Kidney (tissue), 14 donors: ENCODE measurements around the gene USH2A. TPM values are rescaled to one million over a fixed set of nuclear protein-coding genes. Genes with fewer than 3 reads are reported as not detected.

ENCODE experiments used
- DNase-seq, 5 donors: peaks; one replicate each; pipeline ENCODE4 v3.0.0-alpha.2; 2013 to 2020
- FAIRE-seq: peaks from 2 replicates; lab custom pipeline; 2012; peaks lifted over from hg19 to GRCh38; lab: Jason Lieb, UNC
- H3K27ac ChIP-seq, 2 donors: one replicate each; pipeline ENCODE4 v1.7.0; 2013; ENCODE audit warnings: low read depth in 2 of 2, low read length in 2 of 2, inconsistent platforms in 1 of 2
- H3K27me3 ChIP-seq: one replicate; pipeline ENCODE4 v1.7.1; 2013; ENCODE audit warnings: low read length, inconsistent platforms; ENCODE audit not compliant: control insufficient read depth, insufficient read depth
- H3K36me3 ChIP-seq, 3 donors: one replicate each; pipeline versions ENCODE4 v1.7.0 to v1.7.1; 2013; ENCODE audit warnings: low read length in 3 of 3, control low read depth in 1 of 3, inconsistent platforms in 1 of 3; ENCODE audit not compliant: insufficient read depth in 3 of 3, control insufficient read depth in 2 of 3
- H3K4me1 ChIP-seq, 3 donors: one replicate each; pipeline versions ENCODE4 v1.7.0 to v1.7.1; 2013; ENCODE audit warnings: low read length in 3 of 3, inconsistent platforms in 1 of 3, low read depth in 1 of 3; ENCODE audit not compliant: control insufficient read depth in 2 of 3, insufficient read depth in 2 of 3
- H3K4me3 ChIP-seq, 3 donors: one replicate each; pipeline versions ENCODE4 v1.7.0 to v1.8.1; 2013; ENCODE audit warnings: low read length in 3 of 3, control low read depth in 1 of 3, inconsistent platforms in 1 of 3
- H3K9ac ChIP-seq, 3 donors: one replicate each; pipeline versions ENCODE4 v1.7.0 to v1.7.1; 2013; ENCODE audit warnings: low read length in 3 of 3, control low read depth in 1 of 3, inconsistent platforms in 1 of 3
- H3K9me3 ChIP-seq, 3 donors: one replicate each; pipeline versions ENCODE4 v1.7.0 to v1.7.1; 2013; ENCODE audit warnings: low read length in 3 of 3, control low read depth in 1 of 3, inconsistent platforms in 1 of 3; ENCODE audit not compliant: control insufficient read depth in 2 of 3, insufficient read depth in 1 of 3
- CTCF ChIP-seq: IDR thresholded peaks from 3 replicates; pipeline ENCODE4 v1.5.1; 2012; ENCODE audit warnings: mild to moderate bottlenecking, moderate library complexity, borderline replicate concordance; ENCODE audit not compliant: insufficient read depth; ENCODE audit errors: extremely low read depth
- intact Hi-C: fragments of 100-400 bp; cut with DNase I; formaldehyde crosslinking; loops from one replicate; pipeline ENCODE4 v1.11.1; 2022
- polyA plus RNA-seq: library from polyadenylated mRNA; stranded (reverse); fragments of 350-450 nt; fragmentation: Illumina TruSeq; extraction: RNeasy Lipid Tissue Mini Kit (QIAGEN cat#74804); gene quantifications from one replicate; pipeline ENCODE4 v1.2.3, GENCODE V29; 2014; ENCODE audit warnings: low read depth, low replicate concordance; ENCODE audit not compliant: insufficient read depth
- total RNA-seq: library from RNA; stranded (reverse); fragmentation: NEBNext Ultra II Directional; extraction: Animal tissue kit (Norgen Biotek cat#: 25700); gene quantifications from one replicate; pipeline ENCODE4 v1.2.1, GENCODE V29; 2021
- donor health status: control.
- donor health status: control.
- donor health status: control.
- donor health status: control.
- donor health status: control.
- donor health status: DM: yes; HTN: yes; CAD: no.
- donor health status: Normal renal cell carcinoma (clear cell type).

Gene USH2A
- total and polyA plus RNA-seq, 2 donors from 2014 or later, result 0.06 TPM; not detected in 1

- no peaks in the 10 kb centered on the region for H3K36me3 ChIP-seq
- intact Hi-C loops, result no loop called here
- no peaks in the 10 kb centered on the region for H3K9me3 ChIP-seq
- H3K27me3 ChIP-seq, result no peaks in the 10 kb centered on the region
- no peaks in the 10 kb centered on the region for H3K4me1 ChIP-seq
- FAIRE-seq (no peak), DNase-seq (no peak)
- H3K9ac ChIP-seq, result no peak overlapping the region
- TF ChIP-seq CTCF, result no peak
- H3K4me3 ChIP-seq, result no peak overlapping the region
- H3K27ac ChIP-seq, result no peak overlapping the region
These were observed 358.6 kb downstream of the USH2A start for GRCh38 chr1:216064643-216065042.

- FAIRE-seq (no peak), DNase-seq (no peak)
- intact Hi-C loops, result no loop called here
- H3K4me3 ChIP-seq, result no peak overlapping the region
- H3K36me3 ChIP-seq, result no peaks in the 10 kb centered on the region
- H3K9ac ChIP-seq, result no peak overlapping the region
- H3K27ac ChIP-seq, result no peak overlapping the region
- no peaks in the 10 kb centered on the region for H3K27me3 ChIP-seq
- no peaks in the 10 kb centered on the region for H3K4me1 ChIP-seq
- no peak for TF ChIP-seq CTCF
- no peaks in the 10 kb centered on the region for H3K9me3 ChIP-seq
These were observed 365.3 kb downstream of the USH2A start for GRCh38 chr1:216057947-216058346.

GRCh38 chr1:216057063-216057462, 366.2 kb downstream of the USH2A start:
- no peak overlapping the region for H3K27ac ChIP-seq
- H3K9ac ChIP-seq, result no peak overlapping the region
- H3K36me3 ChIP-seq, result no peaks in the 10 kb centered on the region
- no peaks in the 10 kb centered on the region for H3K9me3 ChIP-seq
- FAIRE-seq (no peak), DNase-seq (no peak)
- H3K4me1 ChIP-seq, result no peaks in the 10 kb centered on the region
- intact Hi-C loops, result no loop called here
- no peak overlapping the region for H3K4me3 ChIP-seq
- H3K27me3 ChIP-seq, result no peaks in the 10 kb centered on the region
- no peak for TF ChIP-seq CTCF

- Histone ChIP-seq H3K4me3 (no peak overlapping the region), H3K36me3 (no peaks in the 10 kb centered on the region), H3K27ac (no peak overlapping the region), H3K27me3 (no peaks in the 10 kb centered on the region), H3K9me3 (no peaks in the 10 kb centered on the region), H3K4me1 (no peaks in the 10 kb centered on the region), H3K9ac (no peak overlapping the region)
- FAIRE-seq (no peak), DNase-seq (no peak)
- intact Hi-C loops, result no loop called here
- TF ChIP-seq CTCF, result no peak
These were observed 368.2 kb downstream of the USH2A start for GRCh38 chr1:216055004-216055403.
